Measurements from ENCODE around the gene ARSD. TPM values are rescaled to one million over a fixed set of nuclear protein-coding genes. Genes with fewer than 3 reads are reported as not detected.
"Not testable (repeated sequence)": the region's sequence is repeated elsewhere in the genome, so short reads cannot be mapped to it uniquely, and the experiment has no call there.

ARSD gene
- total RNA-seq, 2 experiments from 2014 or later, result 0.44 to 1.2 TPM

GRCh38 chrX:2931155-2931554 is 2.0 kb upstream of the ARSD start:
- no peak for DNase-seq
- POLR2A ChIA-PET, result no interaction called here

GRCh38 chrX:2928191-2928582 is 952 bp downstream of the ARSD start:
- ATAC-seq (ENCODE audit: poor library complexity) (no peak), DNase-seq (peak in 2 of 14 experiments; percentile 15 to 31)
- no peaks in the 10 kb centered on the region for H3K36me3 ChIP-seq (ENCODE audit: insufficient read depth, low read length)
- H3K9me3 ChIP-seq (ENCODE audit: control insufficient read depth in 1 of 2, insufficient read depth in 1 of 2, low read length in 2 of 2), result peaks cover 0 to 5% of the 10 kb centered on the region in 2 experiments
- Mint-ChIP-seq H3K4me1 (ENCODE audit: low read depth) (no peaks in the 10 kb centered on the region), H3K36me3 (ENCODE audit: low read depth) (no peaks in the 10 kb centered on the region), H3K9me3 (no peaks in the 10 kb centered on the region), H3K27ac (no peak overlapping the region), H3K4me3 (peak overlapping the region; percentile 82), H3K27me3 (no peaks in the 10 kb centered on the region)
- ChIA-PET CTCF (no interaction called here), POLR2A (no interaction called here)
- TF ChIP-seq CTCF (IDR thresholded peaks at IDR 0.05), result no peak
- no peaks in the 10 kb centered on the region for H3K4me1 ChIP-seq (ENCODE audit: insufficient read depth, low read length)
- peak overlapping the region; percentile 59 for H3K4me3 ChIP-seq (ENCODE audit: low read length)
- no peak overlapping the region for H3K27ac ChIP-seq (ENCODE audit: low read depth in 1 of 2, low read length in 2 of 2)
- intact Hi-C loops (cut with DNase I, micrococcal nuclease), result no loop called here
- H3K27me3 ChIP-seq (ENCODE audit: control insufficient read depth in 1 of 2, insufficient read depth in 2 of 2, low read length in 2 of 2), result no peaks in the 10 kb centered on the region

More at GRCh38 chrX:2931155-2931554, 2.0 kb upstream of the ARSD start:
- Histone ChIP-seq H3K27me3 (ENCODE audit: control insufficient read depth in 1 of 2, insufficient read depth in 2 of 2, low read length in 2 of 2) (no peaks in the 10 kb centered on the region), H3K4me1 (ENCODE audit: insufficient read depth, low read length) (no peaks in the 10 kb centered on the region), H3K4me3 (ENCODE audit: low read length) (no peak overlapping the region), H3K9me3 (ENCODE audit: control insufficient read depth in 1 of 2, insufficient read depth in 1 of 2, low read length in 2 of 2) (peaks cover 0 to 5% of the 10 kb centered on the region in 2 experiments), H3K27ac (ENCODE audit: low read depth in 1 of 2, low read length in 2 of 2) (no peak overlapping the region), H3K36me3 (ENCODE audit: insufficient read depth, low read length) (no peaks in the 10 kb centered on the region)
- Mint-ChIP-seq H3K4me1 (ENCODE audit: low read depth) (no peaks in the 10 kb centered on the region), H3K9me3 (no peaks in the 10 kb centered on the region), H3K4me3 (no peak overlapping the region), H3K27me3 (no peaks in the 10 kb centered on the region), H3K27ac (no peak overlapping the region), H3K36me3 (ENCODE audit: low read depth) (no peaks in the 10 kb centered on the region)
- intact Hi-C loops (cut with DNase I, micrococcal nuclease), result no loop called here
- CTCF ChIA-PET, result no interaction called here
- no peak for TF ChIP-seq CTCF (IDR thresholded peaks at IDR 0.05)
- ATAC-seq (ENCODE audit: poor library complexity), result no peak

- no peaks in the 10 kb centered on the region for H3K36me3 Mint-ChIP-seq (ENCODE audit: low read depth)
- H3K27me3 ChIP-seq (ENCODE audit: control insufficient read depth in 1 of 2, insufficient read depth in 2 of 2, low read length in 2 of 2), result no peaks in the 10 kb centered on the region
- TF ChIP-seq CTCF (IDR thresholded peaks at IDR 0.05), result no peak
- H3K4me3 Mint-ChIP-seq, result peak overlapping the region; percentile 78
- no peaks in the 10 kb centered on the region for H3K36me3 ChIP-seq (ENCODE audit: insufficient read depth, low read length)
- DNase-seq, result no peak
- no peak overlapping the region for H3K4me3 ChIP-seq (ENCODE audit: low read length)
- ChIA-PET POLR2A (no interaction called here), CTCF (no interaction called here)
- H3K4me1 ChIP-seq (ENCODE audit: insufficient read depth, low read length), result no peaks in the 10 kb centered on the region
- no peaks in the 10 kb centered on the region for H3K27me3 Mint-ChIP-seq
- intact Hi-C loops (cut with DNase I, micrococcal nuclease), result no loop called here
- peaks cover 0 to 5% of the 10 kb centered on the region in 2 experiments for H3K9me3 ChIP-seq (ENCODE audit: control insufficient read depth in 1 of 2, insufficient read depth in 1 of 2, low read length in 2 of 2)
- no peaks in the 10 kb centered on the region for H3K4me1 Mint-ChIP-seq (ENCODE audit: low read depth)
- H3K9me3 Mint-ChIP-seq, result no peaks in the 10 kb centered on the region
- no peak overlapping the region for H3K27ac ChIP-seq (ENCODE audit: low read depth in 1 of 2, low read length in 2 of 2)
- no peak for ATAC-seq (ENCODE audit: poor library complexity)
- no peak overlapping the region for H3K27ac Mint-ChIP-seq
These were observed 2.4 kb downstream of the ARSD start for GRCh38 chrX:2926664-2927275.

- H3K9me3 ChIP-seq (ENCODE audit: control insufficient read depth in 1 of 2, insufficient read depth in 1 of 2, low read length in 2 of 2); H3K4me3 Mint-ChIP-seq; H3K27ac Mint-ChIP-seq; H3K36me3 Mint-ChIP-seq (ENCODE audit: low read depth); H3K27me3 ChIP-seq (ENCODE audit: control insufficient read depth in 1 of 2, insufficient read depth in 2 of 2, low read length in 2 of 2); H3K36me3 ChIP-seq (ENCODE audit: insufficient read depth, low read length); H3K4me3 ChIP-seq (ENCODE audit: low read length); H3K9me3 Mint-ChIP-seq; POLR2A ChIA-PET; H3K27me3 Mint-ChIP-seq; H3K4me1 Mint-ChIP-seq (ENCODE audit: low read depth); intact Hi-C loops (cut with DNase I, micrococcal nuclease); H3K27ac ChIP-seq (ENCODE audit: low read depth in 1 of 2, low read length in 2 of 2); ATAC-seq (ENCODE audit: poor library complexity); CTCF ChIA-PET; H3K4me1 ChIP-seq (ENCODE audit: insufficient read depth, low read length); DNase-seq: not testable (repeated sequence)
These were observed 2.9 kb downstream of the ARSD start for GRCh38 chrX:2926255-2926654.

Data from CD4-positive, alpha-beta T cell (primary cell).